T-helper 2 cell treated with Interferon-gamma antibody and Interleukin-4, amounts not matched to agents 100 ng/mL and 5 ng/mL, for 36 hours (primary cell): Measurements from ENCODE around the gene SPSB3. TPM values are rescaled to one million over a fixed set of nuclear protein-coding genes. Genes with fewer than 3 reads are reported as not detected.

Experiments
- intact Hi-C: fragments of 100-400 bp; cut with micrococcal nuclease; formaldehyde crosslinking; loops from one replicate; pipeline ENCODE4 v1.15.1; 2023
- total RNA-seq: library from RNA; stranded (reverse); gene quantifications from 2 replicates; pipeline ENCODE4 v1.2.3, GENCODE V29; 2022

Gene SPSB3
- total RNA-seq, 1 donor from 2014 or later: 32.7 TPM

DNA sequence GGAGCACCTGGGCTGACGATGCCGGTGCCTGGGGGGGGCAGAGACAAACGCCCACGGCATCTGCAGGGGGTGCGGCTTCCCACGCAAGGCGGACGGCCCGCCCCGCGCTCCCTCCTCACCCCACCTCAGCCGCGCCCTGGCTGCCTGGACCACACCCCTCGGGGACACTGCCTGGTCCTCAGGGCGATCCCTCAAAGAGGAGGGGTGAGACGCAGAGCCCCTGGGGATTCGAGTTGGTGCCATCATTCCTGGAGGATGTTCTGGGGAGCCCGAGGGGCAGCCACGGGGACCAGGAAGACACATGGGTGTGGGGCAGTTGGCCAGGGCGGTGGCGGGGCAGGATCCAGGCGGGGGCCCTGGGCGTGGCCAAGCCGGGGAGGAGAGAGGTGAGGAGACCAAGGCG, 7.3 kb upstream of the SPSB3 start:
- intact Hi-C loops: no loop called here

DNA sequence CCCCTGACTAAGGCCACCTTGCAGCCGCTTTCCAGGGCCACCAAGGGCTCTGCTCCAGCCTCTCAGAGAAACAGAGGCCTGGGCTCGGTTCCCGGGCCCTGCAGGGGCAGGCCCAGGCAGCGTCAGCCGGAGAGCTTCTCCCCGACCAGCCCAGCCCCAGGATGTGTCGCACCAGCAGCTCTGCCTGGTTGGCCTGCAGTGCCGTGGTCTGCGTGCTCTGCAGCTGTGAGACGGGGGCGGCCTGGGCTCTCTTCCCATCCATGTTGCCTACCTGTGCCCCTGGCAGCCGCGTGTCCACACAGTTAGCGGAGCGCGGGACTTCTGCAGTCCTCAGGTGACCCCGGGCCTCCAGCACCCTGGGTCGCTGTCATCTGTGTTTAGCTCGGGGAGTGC, 6.3 kb upstream of the SPSB3 start:
- intact Hi-C loops: no loop called here

- intact Hi-C loops: no loop called here
Observed at GRCh38 chr16:1788095-1788707, 5.8 kb upstream of the SPSB3 start.

GRCh38 chr16:1787322-1788094, 5.1 kb upstream of the SPSB3 start:
- intact Hi-C loops: no loop called here

GRCh38 chr16:1787056-1787321, 4.6 kb upstream of the SPSB3 start:
- intact Hi-C loops: no loop called here

- intact Hi-C loops: no loop called here
Observed at GRCh38 chr16:1786242-1787055, 4.1 kb upstream of the SPSB3 start.

DNA sequence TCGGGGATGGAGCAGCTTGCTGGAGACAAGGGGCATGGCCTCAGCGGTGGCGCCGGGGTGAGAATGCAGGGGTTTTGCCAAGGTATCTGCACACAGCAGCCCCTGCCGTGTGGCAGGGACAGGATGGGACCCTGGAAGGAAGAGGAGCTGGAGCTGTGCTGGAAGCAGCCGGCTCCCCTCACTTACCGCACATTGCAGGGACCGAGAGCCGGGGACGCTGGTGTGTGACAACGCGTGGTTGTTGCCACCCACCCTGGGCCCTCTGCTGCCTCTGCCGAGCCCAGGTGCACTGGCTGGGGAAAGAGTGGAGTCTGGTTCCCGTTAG, 3.4 kb upstream of the SPSB3 start:
- intact Hi-C loops: no loop called here

GRCh38 chr16:1784977-1785845, 2.8 kb upstream of the SPSB3 start:
- intact Hi-C loops: loop anchor here (5.0 kb wide), 1 partner anchor 173 kb away; the partner anchor contains the start of genes CRAMP1 and IFT140

DNA sequence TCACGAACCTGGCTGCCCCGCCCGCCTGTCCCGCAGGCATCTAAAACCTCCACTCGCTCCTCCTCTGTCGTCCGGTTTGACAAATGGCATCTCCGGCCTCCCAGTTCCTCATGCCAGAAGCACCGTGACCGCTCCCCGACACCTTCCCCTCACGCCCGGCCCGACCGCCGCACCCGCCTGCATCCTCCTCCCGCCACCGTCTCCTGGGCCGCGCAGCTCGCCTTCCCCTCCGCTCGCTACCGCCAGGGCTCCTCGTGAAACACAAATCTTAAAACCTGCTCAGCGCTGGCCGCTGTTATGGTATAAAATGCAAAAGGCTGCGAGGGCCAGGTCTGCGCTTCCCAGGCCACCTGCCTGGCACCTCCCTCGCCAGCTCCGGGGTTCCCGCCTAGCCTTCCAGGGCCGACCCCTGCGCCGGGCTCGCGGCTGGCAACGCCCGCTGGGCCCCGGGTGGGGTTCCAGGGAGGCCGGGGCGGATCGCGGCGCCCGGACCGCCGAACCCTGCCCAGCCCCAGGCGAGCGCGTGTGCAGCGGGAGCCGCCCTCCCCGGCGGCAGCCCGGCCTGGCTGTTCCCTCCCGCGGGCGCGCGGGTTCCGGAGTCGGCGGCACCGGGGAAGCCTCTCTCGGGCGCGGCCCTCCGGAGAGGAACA, 488 bp downstream of the SPSB3 start:
- intact Hi-C loops: loop anchor here (1.0 to 5.0 kb wide), 4 partner anchors 9 to 362 kb away; partner anchors contain the start of genes CRAMP1, HAGH, IFT140 and MRPS34

- intact Hi-C loops: loop anchor here (5.0 kb wide), 1 partner anchor 169 kb away; the partner anchor contains the start of genes CRAMP1 and IFT140
Observed at GRCh38 chr16:1781254-1781653, 1.1 kb downstream of the SPSB3 start.

GRCh38 chr16:1780677-1781072, 1.7 kb downstream of the SPSB3 start:
- intact Hi-C loops: loop anchor here (5.0 kb wide), 1 partner anchor 168 kb away; the partner anchor contains the start of genes CRAMP1 and IFT140

DNA sequence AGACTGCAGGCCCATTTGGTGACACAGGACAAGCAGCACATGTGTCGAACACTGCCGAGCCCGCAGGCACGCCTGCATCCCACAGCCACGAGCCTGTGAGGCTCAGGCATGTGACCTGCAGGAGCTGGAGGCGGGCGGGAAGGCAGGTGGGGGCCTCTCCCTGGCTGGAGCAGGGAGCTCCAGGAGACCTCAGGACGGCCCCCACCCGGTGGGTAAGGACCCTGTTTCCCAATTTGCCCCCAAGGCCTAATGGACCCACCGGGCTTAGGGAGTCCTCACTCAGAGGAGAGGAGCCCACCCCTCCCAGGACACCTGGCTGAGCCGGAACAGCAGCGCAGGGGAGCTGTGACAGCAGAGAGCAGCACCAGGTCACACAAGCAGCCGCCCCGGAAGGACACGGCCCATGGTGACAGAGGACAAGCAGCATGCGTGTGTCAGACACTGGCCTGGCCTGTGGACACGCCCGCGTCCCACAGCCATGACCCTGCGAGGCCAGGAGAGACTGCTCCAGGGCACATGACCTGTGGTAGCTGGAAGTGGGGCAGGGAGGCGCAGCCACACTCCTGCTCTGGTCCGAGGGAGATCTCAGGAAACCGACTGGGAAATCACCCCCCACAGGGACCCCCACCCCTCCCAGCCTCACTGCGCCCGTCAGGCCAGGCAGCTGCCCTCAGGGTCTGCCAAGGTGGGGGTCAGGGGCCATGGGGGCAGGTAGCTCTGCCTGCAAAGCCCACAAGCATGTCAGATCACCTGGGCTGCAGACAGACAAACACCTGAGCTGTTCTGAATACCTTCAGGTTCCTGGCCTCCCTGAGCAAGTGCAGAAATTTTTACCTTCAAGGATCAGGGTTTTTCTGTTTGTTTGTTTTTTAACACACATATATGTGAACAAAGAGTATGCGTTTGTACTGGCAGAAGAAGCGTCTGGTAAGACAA, 2.4 kb downstream of the SPSB3 start:
- intact Hi-C loops: loop anchor here (5.0 kb wide), 1 partner anchor 168 kb away; the partner anchor contains the start of genes CRAMP1 and IFT140

DNA sequence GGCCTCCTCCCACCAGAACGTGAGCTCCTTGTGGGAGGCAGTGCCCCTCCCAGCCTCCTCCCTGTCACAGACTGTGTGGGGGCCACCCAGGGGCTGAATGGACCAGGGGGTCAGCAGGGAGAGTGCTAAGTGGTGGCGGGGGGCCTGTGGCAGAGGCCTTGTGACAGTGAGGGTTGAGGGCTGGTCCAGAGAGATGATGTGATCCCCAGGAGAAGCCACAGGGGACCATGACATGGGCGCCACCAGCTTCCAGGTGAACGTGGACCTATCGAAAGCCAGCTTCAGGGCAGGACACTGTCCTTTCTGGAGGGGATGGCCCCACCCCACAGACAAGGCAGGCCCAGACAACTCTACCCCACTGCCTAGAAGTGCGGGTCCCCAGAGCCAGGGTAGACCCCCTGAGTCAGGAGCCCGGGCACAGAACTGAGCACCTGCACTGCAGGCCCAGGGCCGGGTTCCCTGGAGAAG, 3.1 kb downstream of the SPSB3 start:
- intact Hi-C loops: no loop called here

DNA sequence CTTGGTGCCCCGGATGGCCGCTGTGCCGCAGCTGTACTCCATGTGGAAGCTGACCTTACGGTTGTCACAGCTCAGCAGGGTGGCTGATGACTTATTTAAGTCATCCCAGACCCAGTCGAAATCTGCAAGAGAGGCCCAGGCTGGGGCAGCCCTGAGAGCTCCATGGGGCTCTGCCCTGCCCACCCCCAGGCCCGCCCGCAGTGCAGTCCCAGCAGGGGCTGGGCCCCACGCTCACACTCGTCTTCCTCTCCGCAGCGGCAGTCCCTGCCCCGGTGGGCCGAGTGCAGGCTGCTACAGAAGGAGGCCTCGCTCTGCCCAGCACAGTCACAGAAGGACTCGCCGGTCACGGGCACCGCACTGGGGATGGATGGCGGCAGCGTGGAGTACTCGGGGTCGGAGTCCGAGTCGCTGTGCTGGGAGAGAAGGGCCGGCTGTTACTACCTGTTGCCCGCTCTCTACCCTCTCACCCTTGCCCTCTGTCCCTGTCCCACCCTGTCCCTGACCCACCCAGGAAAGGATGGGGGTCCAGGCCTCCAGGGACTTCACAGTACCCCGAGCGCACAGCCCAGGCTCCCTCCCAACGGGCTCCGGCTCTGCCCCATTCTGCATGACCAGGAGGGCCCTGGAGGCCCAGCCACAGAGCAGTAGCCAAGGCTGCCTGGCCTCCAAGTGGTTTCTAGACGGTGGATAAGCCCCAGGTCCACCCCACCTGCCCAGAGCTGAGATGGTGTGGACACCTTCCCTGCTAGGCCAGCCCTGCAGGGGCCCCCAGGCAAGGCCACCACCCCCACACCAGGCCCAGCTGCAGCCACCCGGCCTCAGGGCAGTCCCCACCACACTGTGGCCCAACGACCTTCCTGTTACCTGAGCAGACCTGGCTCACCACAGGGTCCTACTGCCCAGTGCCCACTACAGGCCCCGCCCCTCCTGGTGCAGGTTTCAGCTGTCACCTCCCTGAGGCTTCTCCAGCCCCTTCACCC, 3.9 kb downstream of the SPSB3 start:
- intact Hi-C loops: no loop called here

DNA sequence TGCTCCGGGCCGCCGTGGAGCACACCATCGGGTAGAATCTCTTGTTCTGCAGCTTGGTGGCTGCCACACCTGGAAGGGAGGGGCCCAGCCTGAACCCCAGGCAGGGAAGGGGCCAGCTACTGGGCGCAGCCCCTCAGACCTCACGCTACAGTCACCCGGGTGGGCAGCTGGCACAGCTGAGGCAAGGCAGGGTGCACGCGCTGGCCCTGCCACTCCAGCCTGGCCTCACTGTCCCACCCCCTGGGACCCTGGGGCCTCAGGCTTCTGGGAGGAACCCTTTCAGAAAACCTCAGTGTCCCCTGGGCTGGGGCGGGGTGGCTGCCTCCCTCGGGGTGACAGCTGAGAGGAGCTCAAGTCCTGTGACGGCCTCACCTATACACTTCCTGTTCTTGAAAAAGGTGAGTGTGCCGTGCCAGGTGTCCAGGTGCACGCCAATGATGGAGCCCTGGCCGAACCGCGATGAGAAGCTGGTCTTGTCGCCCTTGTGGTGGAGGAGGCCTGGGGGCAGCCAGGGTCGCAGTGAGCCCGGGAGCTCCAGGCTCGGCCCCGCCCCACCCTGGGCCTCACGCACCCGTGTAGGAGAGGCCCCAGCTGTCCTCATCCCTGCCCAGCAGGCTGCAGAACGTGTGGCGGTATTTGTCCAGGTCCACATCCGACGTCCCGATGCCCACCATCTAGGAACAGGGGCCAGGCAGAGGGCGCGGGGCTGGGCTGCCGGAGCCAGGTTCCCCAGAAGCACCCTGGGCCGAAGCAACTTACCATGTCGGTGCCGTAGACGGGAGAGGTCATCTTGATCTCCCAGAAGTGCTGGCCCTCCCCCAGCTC, 4.8 kb downstream of the SPSB3 start:
- intact Hi-C loops: no loop called here

- intact Hi-C loops: no loop called here
Observed at GRCh38 chr16:1776991-1777374, 5.4 kb downstream of the SPSB3 start.

DNA sequence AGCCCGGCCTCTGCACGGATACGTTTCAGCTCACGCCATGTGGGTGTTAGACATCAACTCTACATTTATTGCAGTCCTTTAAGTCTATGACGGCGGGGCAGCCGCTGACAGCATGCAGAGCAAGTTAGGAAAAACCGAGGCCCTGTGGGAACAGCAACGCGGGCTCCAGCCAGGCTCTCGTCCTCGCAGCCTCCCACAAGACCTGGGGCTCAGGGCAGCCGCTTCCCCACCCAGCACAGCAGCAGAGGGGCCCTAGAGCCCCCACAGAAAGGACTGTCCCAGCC, 5.8 kb downstream of the SPSB3 start:
- intact Hi-C loops: no loop called here
